Hepatocyte (in vitro differentiated cells): Measurements from ENCODE around the gene TTLL5. TPM values are rescaled to one million over a fixed set of nuclear protein-coding genes. Genes with fewer than 3 reads are reported as not detected.

Experiments used
- DNase-seq: peaks from one replicate; pipeline ENCODE4 v3.0.0-alpha.2; 2016; ENCODE audit warnings: low spot score
- H2AFZ ChIP-seq: fragments of 200-600 bp; sonication (generic); 2 replicates; pipeline ENCODE4 v1.6.0; 2016; ENCODE audit warnings: antibody characterized with exemption, mild to moderate bottlenecking
- H3K27ac ChIP-seq: fragments of 200-600 bp; sonication (generic); 2 replicates; pipeline ENCODE4 v1.5.1; 2016; ENCODE audit warnings: mild to moderate bottlenecking
- H3K27me3 ChIP-seq: fragments of 200-600 bp; sonication (generic); 2 replicates; pipeline ENCODE4 v1.6.1; 2016
- H3K36me3 ChIP-seq: fragments of 200-600 bp; sonication (generic); replicated peaks from 2 replicates; pipeline ENCODE4 v1.5.1; 2016; ENCODE audit warnings: low read depth; ENCODE audit not compliant: insufficient read depth
- H3K4me1 ChIP-seq: fragments of 200-600 bp; sonication (generic); 2 replicates; pipeline ENCODE4 v1.5.1; 2016; ENCODE audit warnings: mild to moderate bottlenecking, moderate library complexity; ENCODE audit not compliant: insufficient read depth
- H3K4me2 ChIP-seq: fragments of 200-600 bp; sonication (generic); 2 replicates; pipeline ENCODE4 v1.6.0; 2016
- H3K4me3 ChIP-seq: fragments of 200-600 bp; sonication (generic); 2 replicates; pipeline ENCODE4 v1.5.1; 2016; ENCODE audit warnings: mild to moderate bottlenecking
- H3K79me2 ChIP-seq: fragments of 200-600 bp; sonication (generic); 2 replicates; pipeline ENCODE4 v1.6.0; 2017; ENCODE audit warnings: mild to moderate bottlenecking
- H3K9me2 ChIP-seq: fragments of 200-600 bp; sonication (generic); replicated peaks from 2 replicates; pipeline ENCODE4 v1.6.0; 2017; ENCODE audit warnings: mild to moderate bottlenecking; ENCODE audit not compliant: insufficient read depth
- H3K9me3 ChIP-seq: fragments of 200-600 bp; sonication (generic); 2 replicates; pipeline ENCODE4 v1.5.1; 2016; ENCODE audit warnings: low read depth, mild to moderate bottlenecking
- H4K20me1 ChIP-seq: fragments of 200-600 bp; sonication (generic); 2 replicates; pipeline ENCODE4 v1.6.0; 2016; ENCODE audit warnings: mild to moderate bottlenecking; ENCODE audit not compliant: insufficient read depth, poor library complexity, severe bottlenecking
- EZH2 ChIP-seq: fragments of 200-600 bp; sonication (generic); IDR thresholded peaks from 2 replicates; pipeline ENCODE4 v1.6.1; 2016; ENCODE audit warnings: antibody characterized with exemption, mild to moderate bottlenecking, borderline replicate concordance
- EZH2phosphoT487 ChIP-seq: fragments of 200-600 bp; sonication (generic); IDR thresholded peaks from one replicate; pipeline ENCODE4 v1.6.1; 2018; ENCODE audit warnings: antibody characterized with exemption, mild to moderate bottlenecking, low read depth, moderate library complexity; ENCODE audit not compliant: unreplicated experiment, severe bottlenecking
- WGBS: methylation state at CpG from one replicate; pipeline ENCODE4 v1.1.6; 2016; ENCODE audit warnings: low lambda C conversion rate; ENCODE audit errors: missing lambda C conversion rate; 5-methylcytosine and 5-hydroxymethylcytosine counted together
- polyA plus RNA-seq: library from polyadenylated mRNA; unstranded; fragments of >200 nt; fragmentation: Nextera tagmentation; extraction: Ambion mirVana; gene quantifications from 2 replicates; pipeline ENCODE4 v1.2.1, GENCODE V29; 2016
- total RNA-seq: library from RNA; depleted of rRNA; stranded (reverse); fragments of >200 nt; gene quantifications from 2 replicates; pipeline ENCODE4 v1.2.3, GENCODE V29; 2014
- TF ChIP-seq, protein P1 (sequence below): fragments of 200-600 bp; sonication (generic); IDR thresholded peaks from 2 replicates; pipeline ENCODE4 v1.5.1; 2016; ENCODE audit warnings: antibody characterized with exemption, mild to moderate bottlenecking; ENCODE audit not compliant: poor library complexity

Gene TTLL5
- total and polyA plus RNA-seq, 2 experiments from 2014 or later, result 8.9 to 11.1 TPM

DNA sequence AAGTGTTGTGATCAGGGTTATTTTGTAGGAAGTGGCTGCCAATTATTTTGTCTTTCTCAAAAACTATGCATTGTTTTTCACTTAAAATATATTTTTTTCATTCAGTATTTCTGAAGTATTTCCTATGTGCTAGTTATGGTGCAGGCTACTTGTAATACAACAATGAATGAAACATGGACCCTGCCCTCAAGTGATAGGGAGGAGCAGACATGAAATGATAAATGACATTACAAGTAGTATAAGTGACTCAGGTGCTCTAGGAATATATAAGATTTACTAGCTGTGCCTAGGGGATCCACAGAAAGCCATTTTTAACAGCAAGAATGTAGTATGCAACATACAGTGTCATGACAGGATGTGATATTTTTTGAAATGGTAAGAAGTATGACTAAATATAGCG, 65.3 kb downstream of the TTLL5 start:
- Histone ChIP-seq H3K4me3 (no peak overlapping the region), H3K27me3 (no peaks in the 10 kb centered on the region), H3K36me3 (no peaks in the 10 kb centered on the region), H3K9me2 (no peaks in the 10 kb centered on the region), H3K4me1 (no peaks in the 10 kb centered on the region), H4K20me1 (no peaks in the 10 kb centered on the region), H3K79me2 (no peaks in the 10 kb centered on the region), H3K9me3 (peaks cover 6% of the 10 kb centered on the region), H3K4me2 (no peak overlapping the region), H2AFZ (no peak overlapping the region), H3K27ac (no peak overlapping the region)
- TF ChIP-seq EZH2, result no peak
- no peak for TF ChIP-seq EZH2phosphoT487
- TF ChIP-seq, protein P1, sequence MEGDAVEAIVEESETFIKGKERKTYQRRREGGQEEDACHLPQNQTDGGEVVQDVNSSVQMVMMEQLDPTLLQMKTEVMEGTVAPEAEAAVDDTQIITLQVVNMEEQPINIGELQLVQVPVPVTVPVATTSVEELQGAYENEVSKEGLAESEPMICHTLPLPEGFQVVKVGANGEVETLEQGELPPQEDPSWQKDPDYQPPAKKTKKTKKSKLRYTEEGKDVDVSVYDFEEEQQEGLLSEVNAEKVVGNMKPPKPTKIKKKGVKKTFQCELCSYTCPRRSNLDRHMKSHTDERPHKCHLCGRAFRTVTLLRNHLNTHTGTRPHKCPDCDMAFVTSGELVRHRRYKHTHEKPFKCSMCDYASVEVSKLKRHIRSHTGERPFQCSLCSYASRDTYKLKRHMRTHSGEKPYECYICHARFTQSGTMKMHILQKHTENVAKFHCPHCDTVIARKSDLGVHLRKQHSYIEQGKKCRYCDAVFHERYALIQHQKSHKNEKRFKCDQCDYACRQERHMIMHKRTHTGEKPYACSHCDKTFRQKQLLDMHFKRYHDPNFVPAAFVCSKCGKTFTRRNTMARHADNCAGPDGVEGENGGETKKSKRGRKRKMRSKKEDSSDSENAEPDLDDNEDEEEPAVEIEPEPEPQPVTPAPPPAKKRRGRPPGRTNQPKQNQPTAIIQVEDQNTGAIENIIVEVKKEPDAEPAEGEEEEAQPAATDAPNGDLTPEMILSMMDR, result no peak
- no peak for DNase-seq
- WGBS, result 93% methylated on average over 1 of the region's 1 CpG

DNA sequence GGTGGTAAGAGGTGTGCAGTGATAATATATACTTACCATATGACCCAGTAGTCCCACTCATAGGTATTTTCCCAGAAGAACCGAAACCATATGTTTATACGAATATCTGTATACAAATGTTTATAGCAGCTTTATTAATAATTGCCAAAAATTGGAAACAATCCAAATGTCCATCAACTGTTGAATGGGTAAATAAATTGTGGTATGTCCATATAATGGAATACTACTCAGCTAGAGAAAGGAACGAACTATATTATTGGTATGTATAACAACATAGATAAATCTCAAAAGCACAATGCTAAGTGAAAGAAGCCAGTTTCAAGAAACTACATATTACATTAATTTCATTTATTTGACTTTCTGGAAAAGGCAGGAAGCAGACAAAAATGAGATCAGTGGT, 66.1 kb downstream of the TTLL5 start:
- no peaks in the 10 kb centered on the region for H4K20me1 ChIP-seq
- WGBS, result 97% methylated on average over 3 of the region's 3 CpGs
- no peak for DNase-seq

DNA sequence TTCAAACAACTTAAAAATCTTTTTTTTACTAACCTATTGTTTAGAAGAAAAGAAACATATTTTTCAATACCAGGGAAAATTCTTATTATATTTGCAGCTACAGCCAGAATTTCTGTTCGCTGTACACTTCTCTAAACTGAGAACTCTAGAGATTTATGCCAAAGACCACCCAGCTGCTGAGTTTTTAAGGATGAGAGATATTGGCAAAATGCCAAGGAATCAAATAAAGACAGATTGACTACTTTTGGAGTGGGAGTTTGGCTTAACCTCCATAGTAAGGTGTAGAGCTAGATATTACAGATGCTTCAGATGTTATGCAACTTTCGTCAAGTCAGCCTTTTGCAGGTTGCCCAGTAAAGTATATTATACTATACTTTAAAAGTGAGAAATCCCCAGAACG, 71.8 kb downstream of the TTLL5 start:
- Histone ChIP-seq H3K27ac (no peak overlapping the region), H3K36me3 (no peaks in the 10 kb centered on the region), H3K4me1 (no peaks in the 10 kb centered on the region), H3K79me2 (no peaks in the 10 kb centered on the region), H3K9me3 (no peaks in the 10 kb centered on the region), H4K20me1 (no peaks in the 10 kb centered on the region), H3K4me2 (no peak overlapping the region), H3K27me3 (no peaks in the 10 kb centered on the region), H3K9me2 (no peaks in the 10 kb centered on the region), H2AFZ (no peak overlapping the region), H3K4me3 (no peak overlapping the region)
- 83% methylated on average over 3 of the region's 3 CpGs for WGBS
- TF ChIP-seq, protein P1, result no peak
- TF ChIP-seq EZH2, result no peak
- TF ChIP-seq EZH2phosphoT487, result no peak
- DNase-seq, result no peak

More for the DNA sequence above, 66.1 kb downstream of the TTLL5 start:
- Histone ChIP-seq H3K4me3 (no peak overlapping the region), H3K27me3 (no peaks in the 10 kb centered on the region), H3K27ac (no peak overlapping the region), H3K79me2 (no peaks in the 10 kb centered on the region), H3K36me3 (no peaks in the 10 kb centered on the region), H3K4me1 (no peaks in the 10 kb centered on the region), H2AFZ (no peak overlapping the region), H3K4me2 (no peak overlapping the region), H3K9me2 (no peaks in the 10 kb centered on the region), H3K9me3 (peaks cover 6% of the 10 kb centered on the region)
- TF ChIP-seq EZH2phosphoT487 (no peak), EZH2 (no peak)
- TF ChIP-seq, protein P1, result no peak

DNA sequence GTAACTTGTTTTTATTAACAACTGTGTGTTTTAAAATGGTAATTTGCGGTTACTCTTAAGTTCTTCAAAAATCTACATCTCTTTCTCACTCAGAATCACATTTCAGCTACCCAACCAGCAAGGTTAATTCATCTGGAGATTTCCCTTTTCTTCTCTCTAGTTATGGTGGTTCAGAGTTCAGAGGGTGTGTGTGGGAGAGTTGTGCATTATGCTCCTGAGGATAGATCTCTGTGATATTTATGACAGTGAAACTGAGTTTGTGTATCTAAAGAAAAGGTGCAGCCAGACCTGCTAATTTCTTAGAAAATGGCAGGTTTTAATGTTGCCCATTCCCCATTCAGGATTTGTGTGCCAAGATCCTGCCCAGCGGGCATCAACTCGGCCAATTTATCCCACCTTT, 73.8 kb downstream of the TTLL5 start:
- Histone ChIP-seq H3K4me3 (no peak overlapping the region), H3K4me2 (no peak overlapping the region), H3K4me1 (no peaks in the 10 kb centered on the region), H2AFZ (no peak overlapping the region), H3K9me3 (no peaks in the 10 kb centered on the region), H3K79me2 (no peaks in the 10 kb centered on the region), H3K9me2 (no peaks in the 10 kb centered on the region), H3K36me3 (no peaks in the 10 kb centered on the region), H4K20me1 (no peaks in the 10 kb centered on the region), H3K27me3 (no peaks in the 10 kb centered on the region), H3K27ac (no peak overlapping the region)
- TF ChIP-seq, protein P1, result no peak
- TF ChIP-seq EZH2 (no peak), EZH2phosphoT487 (no peak)
- 66% methylated on average over 3 of the region's 3 CpGs for WGBS
- no peak for DNase-seq
